Activated T-cell treated with anti-CD3 and anti-CD28 coated beads for 24 hours (primary cell): ENCODE measurements around the gene SLC34A1.
"Not testable (repeated sequence)": the region's sequence is repeated elsewhere in the genome, so short reads cannot be mapped to it uniquely, and the experiment has no call there.

Source experiments
- DNase-seq: peaks from one replicate; pipeline ENCODE4 v3.0.0-alpha.2; 2020; ENCODE audit warnings: low read depth

The SLC34A1 gene

DNA sequence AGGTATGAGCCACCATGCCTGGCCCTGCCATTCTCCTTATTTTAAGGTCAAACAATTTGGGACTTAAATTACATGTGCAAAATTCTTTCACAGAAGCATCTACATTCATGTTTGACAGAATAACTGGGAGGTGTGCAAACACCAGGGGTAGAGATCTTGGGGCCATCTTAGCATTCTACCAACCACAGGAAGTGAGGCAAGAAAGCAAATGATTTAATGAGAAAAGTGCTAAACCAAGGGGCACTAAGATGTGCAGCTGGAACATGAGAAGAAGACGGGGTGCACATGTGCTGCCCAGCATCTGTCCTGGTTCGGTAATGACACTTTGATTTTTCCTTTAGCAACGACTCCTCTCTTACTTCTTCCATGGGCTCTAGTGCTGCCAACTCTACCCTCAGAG lies 26.3 kb downstream of the SLC34A1 start:
- no peak for DNase-seq

DNA sequence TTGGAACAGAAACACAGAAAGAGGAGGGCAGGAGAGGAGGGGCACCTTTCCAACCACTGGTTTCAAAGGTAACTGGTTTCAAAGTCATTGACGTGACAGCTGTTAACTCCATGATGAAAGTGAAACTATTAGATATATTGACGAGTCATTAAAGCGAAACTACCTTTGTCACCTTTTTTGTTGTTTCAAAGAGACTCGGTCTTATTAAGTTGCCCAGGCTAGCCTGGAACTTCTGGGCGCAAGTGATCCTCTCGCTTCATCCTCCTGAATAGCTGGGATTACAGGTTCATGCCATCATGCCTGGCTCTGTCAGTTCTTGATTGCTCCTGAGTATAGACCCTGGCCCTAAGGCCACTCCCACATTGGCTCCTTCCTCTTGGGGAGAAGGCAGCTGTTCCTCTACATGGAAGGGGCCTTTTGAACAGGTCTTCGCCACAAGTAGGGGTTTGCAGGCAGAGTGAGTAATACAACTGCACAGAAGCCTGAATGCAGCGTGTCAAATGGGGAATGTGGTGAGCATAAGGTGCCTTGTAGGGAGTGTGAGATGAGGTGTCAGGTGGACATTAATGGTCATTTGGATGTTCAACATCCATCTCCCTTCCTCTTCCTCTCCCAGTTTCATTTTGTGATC lies 28.5 kb downstream of the SLC34A1 start:
- DNase-seq = no peak

GRCh38 chr5:177414481-177414880 lies 30.2 kb downstream of the SLC34A1 start:
- DNase-seq = no peak

GRCh38 chr5:177417081-177417480 lies 32.8 kb downstream of the SLC34A1 start:
- not testable (repeated sequence) for DNase-seq

DNA sequence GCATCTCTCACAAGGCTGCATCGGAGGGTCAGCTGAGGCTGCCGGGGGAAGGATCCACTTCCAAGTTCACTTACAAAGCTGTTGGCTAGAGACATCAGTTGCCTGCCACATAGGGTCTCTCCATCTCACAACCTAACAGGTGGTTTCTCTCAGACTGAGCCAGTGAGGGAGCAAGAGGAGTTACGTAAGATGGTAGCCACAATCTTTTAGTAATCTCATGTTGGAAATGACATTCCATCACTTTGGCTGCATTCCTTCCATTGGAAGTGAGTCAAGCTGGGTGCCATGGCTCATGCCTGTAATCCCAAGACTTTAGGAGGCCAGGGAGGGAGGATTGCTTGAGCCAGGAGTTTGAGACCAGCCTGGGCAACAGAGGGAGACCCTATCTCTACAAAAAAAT lies 34.8 kb downstream of the SLC34A1 start:
- DNase-seq = no peak

GRCh38 chr5:177420472-177420871 lies 36.2 kb downstream of the SLC34A1 start:
- not testable (repeated sequence) for DNase-seq

DNA sequence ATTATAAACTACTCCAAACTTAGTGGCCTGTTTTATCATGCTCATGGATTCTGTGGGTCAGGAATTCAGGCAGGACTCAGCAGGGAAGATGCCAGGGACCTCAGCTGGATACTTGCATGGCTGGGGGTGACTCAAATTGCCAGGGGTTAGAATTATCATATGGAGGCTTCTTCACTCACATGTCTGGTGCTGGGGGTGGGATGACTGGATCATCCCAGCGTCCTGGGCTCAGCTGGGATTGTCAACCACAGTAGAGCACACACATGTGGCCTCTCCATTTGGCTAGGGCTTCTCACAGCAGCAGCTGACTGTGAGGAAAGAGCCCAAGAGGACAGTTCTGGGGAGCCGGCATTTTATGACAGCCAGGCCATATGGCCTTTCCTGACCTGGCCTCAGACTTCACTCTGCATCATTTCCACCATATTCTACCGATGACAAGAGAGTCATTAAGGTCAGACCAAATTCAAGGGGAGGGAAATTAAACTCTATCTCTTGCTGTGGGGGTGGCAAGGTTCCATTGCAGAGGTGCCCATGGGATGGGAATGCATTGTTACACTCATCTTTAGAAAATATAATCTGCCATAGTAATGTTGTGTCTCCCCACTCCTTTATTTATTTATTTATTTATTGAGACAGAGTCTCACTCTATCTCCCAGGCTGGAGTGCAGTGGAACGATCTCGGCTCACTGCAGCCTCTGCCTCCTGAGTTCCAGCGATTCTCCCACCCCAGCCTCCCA lies 37.0 kb downstream of the SLC34A1 start:
- no peak for DNase-seq

- DNase-seq = no peak
Measured at GRCh38 chr5:177423671-177424070, 39.4 kb downstream of the SLC34A1 start.

- DNase-seq = no peak
Measured at GRCh38 chr5:177425196-177425800, 41.1 kb downstream of the SLC34A1 start.

DNA sequence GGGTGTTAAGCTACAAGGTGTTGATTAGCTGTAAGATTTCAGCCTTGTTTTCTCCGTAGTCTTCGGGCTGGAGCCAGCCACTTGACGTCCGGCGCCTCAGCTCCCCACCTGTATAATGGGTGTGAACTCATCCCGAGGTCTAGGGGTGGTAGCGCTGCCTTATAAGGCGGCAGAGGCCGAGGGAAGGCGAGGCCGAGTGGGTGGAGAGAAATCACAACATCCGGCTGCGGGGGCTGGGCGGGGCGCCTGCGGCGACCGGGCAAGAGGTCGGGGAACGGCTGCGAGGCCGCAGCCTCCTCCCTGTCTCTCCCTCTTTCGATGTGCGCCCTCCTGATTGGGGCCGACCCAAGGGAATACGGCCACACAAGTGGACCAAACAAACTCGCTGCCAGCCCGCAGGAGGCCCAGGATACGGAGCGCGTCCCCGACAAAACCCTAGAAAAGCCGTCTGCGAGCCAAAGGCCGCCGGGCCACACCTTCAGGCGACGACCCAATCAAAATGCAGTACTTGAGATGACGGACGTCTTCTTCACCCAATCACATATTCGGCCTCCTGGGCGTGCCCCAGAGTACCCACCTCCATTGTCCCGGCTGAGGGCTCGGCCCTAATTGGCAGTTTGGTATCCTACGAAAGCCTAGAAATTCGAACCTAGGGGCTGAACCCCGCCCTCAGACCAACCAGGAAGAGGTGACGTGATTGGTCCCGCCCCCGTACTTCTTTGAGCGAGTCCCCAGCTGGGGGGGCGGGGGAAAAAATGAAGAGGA lies 41.7 kb downstream of the SLC34A1 start:
- DNase-seq = peak; percentile 99

GRCh38 chr5:177426566-177427210 lies 42.5 kb downstream of the SLC34A1 start, which contains the start of gene GRK6:
Gene GRK6, plus strand, starts transcription at chr5:177426676. Its CDS starts 170 bp downstream, at chr5:177426846.
- DNase-seq = peak; percentile 64

GRCh38 chr5:177427211-177427822 lies 43.1 kb downstream of the SLC34A1 start:
- DNase-seq = no peak

- DNase-seq = peak; percentile 24
Measured at GRCh38 chr5:177427919-177428573, 43.8 kb downstream of the SLC34A1 start.

GRCh38 chr5:177428574-177429217 lies 44.5 kb downstream of the SLC34A1 start:
- no peak for DNase-seq

- peak; percentile 79 for DNase-seq
Measured at GRCh38 chr5:177429248-177430040, 45.2 kb downstream of the SLC34A1 start.

DNA sequence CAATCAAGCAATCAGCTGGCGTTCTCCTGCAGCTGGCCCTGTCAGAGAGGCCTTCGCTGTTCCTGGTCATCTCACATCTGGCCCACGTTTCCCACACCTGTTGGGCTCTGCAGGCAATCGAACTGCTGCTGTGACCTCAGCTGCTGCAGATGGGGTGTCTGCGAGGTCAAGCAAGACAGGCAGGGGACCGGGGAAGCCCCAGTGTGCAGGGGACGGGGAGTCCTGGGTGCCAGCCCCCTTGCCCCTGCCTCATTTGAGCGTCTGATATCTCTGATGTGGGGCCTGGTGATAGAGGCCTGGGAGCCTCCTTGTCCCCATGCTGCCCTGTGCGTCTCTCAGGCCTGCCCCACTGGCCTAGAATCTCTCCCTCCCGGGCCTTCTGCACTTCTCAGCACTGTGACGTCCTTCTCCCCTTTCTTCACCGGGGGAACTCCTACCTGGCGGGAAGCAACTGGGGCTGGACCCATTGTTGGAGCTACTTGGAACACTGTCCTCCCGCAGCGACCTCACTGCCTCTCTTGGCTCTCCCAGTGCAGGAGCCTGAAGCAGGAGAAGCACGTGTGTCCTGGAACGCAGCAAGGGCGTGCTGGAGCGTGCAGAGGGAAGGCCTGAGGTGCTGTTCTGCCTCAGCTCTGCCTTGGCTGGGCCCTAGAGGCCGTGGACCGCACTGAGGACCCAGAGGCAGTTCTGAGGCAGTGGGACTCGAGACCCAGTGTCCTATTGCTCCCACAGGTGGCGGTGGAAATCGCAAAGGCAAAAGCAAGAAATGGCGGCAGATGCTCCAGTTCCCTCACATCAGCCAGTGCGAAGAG lies 46.1 kb downstream of the SLC34A1 start:
- no peak for DNase-seq

GRCh38 chr5:177430972-177431316 lies 46.7 kb downstream of the SLC34A1 start:
- DNase-seq = no peak

DNA sequence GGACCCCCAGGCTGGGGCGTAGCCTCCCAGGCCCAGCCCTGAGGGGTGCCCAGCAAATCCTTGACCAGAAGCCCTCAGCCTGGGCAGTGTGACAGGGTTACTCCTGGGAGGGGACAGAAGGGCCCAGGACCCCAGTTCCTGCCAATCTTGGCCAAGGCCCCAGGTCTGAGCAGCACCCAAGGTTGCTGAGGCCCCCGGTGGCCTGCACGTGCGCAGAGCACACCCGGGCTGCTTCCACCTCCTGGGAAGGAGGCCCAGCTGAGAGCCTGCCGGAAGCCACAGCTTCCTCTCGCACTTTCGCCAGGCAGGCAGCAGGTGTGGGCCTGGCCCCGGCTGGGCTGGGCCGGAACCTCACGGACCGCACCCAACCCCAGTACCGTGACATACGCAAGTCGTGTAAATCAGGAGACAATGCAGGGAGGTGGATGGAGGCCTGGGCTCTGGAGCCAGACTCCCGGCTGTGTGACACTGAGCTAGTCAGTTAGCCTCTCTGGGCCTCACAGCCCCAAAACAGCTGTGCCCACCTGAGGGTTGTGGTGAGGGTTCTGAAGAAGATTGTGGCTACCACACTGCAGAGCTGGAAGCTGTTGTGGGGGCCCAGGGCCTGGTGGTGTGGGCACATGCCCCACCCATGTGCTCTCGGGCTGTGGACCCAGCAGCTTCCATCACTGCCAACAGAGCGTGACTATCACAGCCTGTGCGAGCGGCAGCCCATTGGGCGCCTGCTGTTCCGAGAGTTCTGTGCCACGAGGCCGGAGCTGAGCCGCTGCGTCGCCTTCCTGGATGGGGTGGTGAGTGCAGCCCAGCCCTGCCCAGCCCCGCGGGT lies 47.3 kb downstream of the SLC34A1 start:
- DNase-seq = peak; percentile 65
